ENCODE measurements around the gene AKT2. TPM values are rescaled to one million over a fixed set of nuclear protein-coding genes. Genes with fewer than 3 reads are reported as not detected.

The AKT2 gene
- total RNA-seq, 1 donor from 2014 or later, result 99.9 TPM

GRCh38 chr19:40246292-40247073 is 38.7 kb downstream of the AKT2 start:
- no peaks in the 10 kb centered on the region for H3K9me3 Mint-ChIP-seq (ENCODE audit: low read depth)
- H3K36me3 Mint-ChIP-seq (ENCODE audit: low read depth), result peaks cover 8% of the 10 kb centered on the region
- no peak overlapping the region for H3K27ac Mint-ChIP-seq (ENCODE audit: unreplicated experiment)

GRCh38 chr19:40245506-40246128 is 39.5 kb downstream of the AKT2 start:
- peaks cover 11% of the 10 kb centered on the region for H3K36me3 Mint-ChIP-seq (ENCODE audit: low read depth)
- no peak for TF ChIP-seq CTCF (IDR thresholded peaks at IDR 0.05)
- DNase-seq (ENCODE audit: low spot score), result no peak
- H3K4me3 Mint-ChIP-seq (ENCODE audit: unreplicated experiment), result no peak overlapping the region
- H3K27ac Mint-ChIP-seq (ENCODE audit: unreplicated experiment), result no peak overlapping the region
- no peaks in the 10 kb centered on the region for H3K27me3 Mint-ChIP-seq (ENCODE audit: low read depth)
- H3K4me1 Mint-ChIP-seq (ENCODE audit: low read depth), result peaks cover 14% of the 10 kb centered on the region
- no peaks in the 10 kb centered on the region for H3K9me3 Mint-ChIP-seq (ENCODE audit: low read depth)

More at GRCh38 chr19:40246292-40247073, 38.7 kb downstream of the AKT2 start:
- no peak for DNase-seq (ENCODE audit: low spot score)
- no peaks in the 10 kb centered on the region for H3K27me3 Mint-ChIP-seq (ENCODE audit: low read depth)
- TF ChIP-seq CTCF (IDR thresholded peaks at IDR 0.05), result no peak
- peaks cover 14% of the 10 kb centered on the region for H3K4me1 Mint-ChIP-seq (ENCODE audit: low read depth)
- no peak overlapping the region for H3K4me3 Mint-ChIP-seq (ENCODE audit: unreplicated experiment)

- no peak overlapping the region for H3K27ac Mint-ChIP-seq (ENCODE audit: unreplicated experiment)
- H3K4me3 Mint-ChIP-seq (ENCODE audit: unreplicated experiment), result no peak overlapping the region
- TF ChIP-seq CTCF (IDR thresholded peaks at IDR 0.05), result no peak
- no peak for DNase-seq (ENCODE audit: low spot score)
- H3K4me1 Mint-ChIP-seq (ENCODE audit: low read depth), result peaks cover 14% of the 10 kb centered on the region
- H3K27me3 Mint-ChIP-seq (ENCODE audit: low read depth), result no peaks in the 10 kb centered on the region
- H3K36me3 Mint-ChIP-seq (ENCODE audit: low read depth), result peaks cover 7% of the 10 kb centered on the region
- no peaks in the 10 kb centered on the region for H3K9me3 Mint-ChIP-seq (ENCODE audit: low read depth)
Observed at GRCh38 chr19:40244579-40245317, 40.4 kb downstream of the AKT2 start.

- no peak for DNase-seq (ENCODE audit: low spot score)
- H3K36me3 Mint-ChIP-seq (ENCODE audit: low read depth), result peaks cover 12% of the 10 kb centered on the region
- H3K27me3 Mint-ChIP-seq (ENCODE audit: low read depth), result no peaks in the 10 kb centered on the region
- H3K4me3 Mint-ChIP-seq (ENCODE audit: unreplicated experiment), result no peak overlapping the region
- TF ChIP-seq CTCF (IDR thresholded peaks at IDR 0.05), result no peak
- H3K9me3 Mint-ChIP-seq (ENCODE audit: low read depth), result no peaks in the 10 kb centered on the region
- H3K27ac Mint-ChIP-seq (ENCODE audit: unreplicated experiment), result no peak overlapping the region
- H3K4me1 Mint-ChIP-seq (ENCODE audit: low read depth), result peaks cover 14% of the 10 kb centered on the region
Observed at GRCh38 chr19:40243181-40243580, 42.0 kb downstream of the AKT2 start.

GRCh38 chr19:40242480-40242879 is 42.7 kb downstream of the AKT2 start:
- no peak for TF ChIP-seq CTCF (IDR thresholded peaks at IDR 0.05)
- peaks cover 13% of the 10 kb centered on the region for H3K36me3 Mint-ChIP-seq (ENCODE audit: low read depth)
- DNase-seq (ENCODE audit: low spot score), result no peak
- H3K27me3 Mint-ChIP-seq (ENCODE audit: low read depth), result no peaks in the 10 kb centered on the region
- H3K4me1 Mint-ChIP-seq (ENCODE audit: low read depth), result peaks cover 14% of the 10 kb centered on the region
- no peak overlapping the region for H3K4me3 Mint-ChIP-seq (ENCODE audit: unreplicated experiment)
- no peak overlapping the region for H3K27ac Mint-ChIP-seq (ENCODE audit: unreplicated experiment)
- H3K9me3 Mint-ChIP-seq (ENCODE audit: low read depth), result no peaks in the 10 kb centered on the region

All from chondrocyte (in vitro differentiated cells).